Upper lobe of right lung (tissue), 1 donor: ENCODE measurements around the gene SSB. TPM values are rescaled to one million over a fixed set of nuclear protein-coding genes. Genes with fewer than 3 reads are reported as not detected.
"Not testable (repeated sequence)": the region's sequence is repeated elsewhere in the genome, so short reads cannot be mapped to it uniquely, and the experiment has no call there.

ENCODE experiments used
- ATAC-seq: fragments of 200-7000 bp; cut with Tn5 transposase; one replicate; pipeline ENCODE4 v1.9.1; 2020; ENCODE audit warnings: mild to moderate bottlenecking, moderate library complexity
- DNase-seq: peaks from one replicate; pipeline ENCODE4 v3.0.0-alpha.2; 2020
- H3K27ac ChIP-seq: fragments of 200-600 bp; one replicate; pipeline ENCODE4 v1.8.0; 2022
- H3K27me3 ChIP-seq: fragments of 200-600 bp; one replicate; pipeline ENCODE4 v1.8.0; 2022; ENCODE audit warnings: mild to moderate bottlenecking
- H3K36me3 ChIP-seq: fragments of 200-600 bp; one replicate; pipeline ENCODE4 v1.8.0; 2022
- H3K4me1 ChIP-seq: fragments of 200-600 bp; one replicate; pipeline ENCODE4 v1.8.0; 2022
- H3K4me3 ChIP-seq: fragments of 200-600 bp; one replicate; pipeline ENCODE4 v1.8.0; 2022; ENCODE audit warnings: mild to moderate bottlenecking
- H3K9me3 ChIP-seq: fragments of 200-600 bp; one replicate; pipeline ENCODE4 v1.8.0; 2022
- CTCF ChIP-seq: fragments of 200-600 bp; IDR thresholded peaks from one replicate; pipeline ENCODE4 v1.8.0; 2022; ENCODE audit warnings: antibody characterized with exemption
- intact Hi-C: fragments of 100-400 bp; cut with DNase I; formaldehyde crosslinking; loops from one replicate; pipeline ENCODE4 v1.11.0; 2022
- total RNA-seq: library from RNA; stranded (reverse); fragmentation: NEBNext Ultra II Directional; extraction: Animal tissue kit (Norgen Biotek cat#: 25700); gene quantifications from one replicate; pipeline ENCODE4 v1.2.1, GENCODE V29; 2021
- donor health status: DM: no; HTN: yes; CAD: no; lungs with severe emphysema.

SSB gene
- total RNA-seq, 1 donor from 2014 or later: 70.7 TPM

GRCh38 chr2:169757778-169758177, 40.9 kb upstream of the SSB start:
- Histone ChIP-seq H3K4me1 (no peaks in the 10 kb centered on the region), H3K4me3 (no peak overlapping the region), H3K27me3 (no peaks in the 10 kb centered on the region), H3K27ac (no peak overlapping the region), H3K9me3 (no peaks in the 10 kb centered on the region), H3K36me3 (no peaks in the 10 kb centered on the region)
- DNase-seq (no peak), ATAC-seq (no peak)
- intact Hi-C loops: no loop called here
- no peak for TF ChIP-seq CTCF

GRCh38 chr2:169759987-169760386, 38.7 kb upstream of the SSB start:
- no peaks in the 10 kb centered on the region for H3K27me3 ChIP-seq

GRCh38 chr2:169760798-169761197, 37.9 kb upstream of the SSB start:
- H3K9me3 ChIP-seq, intact Hi-C loops, H3K4me1 ChIP-seq, DNase-seq, H3K27me3 ChIP-seq, H3K4me3 ChIP-seq, H3K36me3 ChIP-seq, ATAC-seq, H3K27ac ChIP-seq: not testable (repeated sequence)

More at GRCh38 chr2:169759987-169760386, 38.7 kb upstream of the SSB start:
- H3K36me3 ChIP-seq: no peaks in the 10 kb centered on the region
- no peaks in the 10 kb centered on the region for H3K4me1 ChIP-seq
- no peak for DNase-seq
- no peaks in the 10 kb centered on the region for H3K9me3 ChIP-seq
- intact Hi-C loops: no loop called here
- no peak for ATAC-seq
- H3K4me3 ChIP-seq: no peak overlapping the region
- TF ChIP-seq CTCF: no peak
- H3K27ac ChIP-seq: no peak overlapping the region

GRCh38 chr2:169761251-169761969, 37.3 kb upstream of the SSB start:
- no peak overlapping the region for H3K4me3 ChIP-seq
- H3K27me3 ChIP-seq: no peaks in the 10 kb centered on the region
- no peaks in the 10 kb centered on the region for H3K9me3 ChIP-seq
- TF ChIP-seq CTCF: no peak
- H3K4me1 ChIP-seq: no peaks in the 10 kb centered on the region
- peak; percentile 70 for ATAC-seq
- no peaks in the 10 kb centered on the region for H3K36me3 ChIP-seq
- DNase-seq: no peak
- no peak overlapping the region for H3K27ac ChIP-seq
- intact Hi-C loops: no loop called here

- no peak for ATAC-seq
- no peak overlapping the region for H3K27ac ChIP-seq
These were observed 36.7 kb upstream of the SSB start for GRCh38 chr2:169761970-169762292.

GRCh38 chr2:169765523-169765922, 33.1 kb upstream of the SSB start:
- intact Hi-C loops: no loop called here
- Histone ChIP-seq H3K36me3 (no peaks in the 10 kb centered on the region), H3K4me3 (no peak overlapping the region), H3K27me3 (peaks cover 14% of the 10 kb centered on the region), H3K9me3 (no peaks in the 10 kb centered on the region), H3K4me1 (peaks cover 7% of the 10 kb centered on the region), H3K27ac (no peak overlapping the region)
- DNase-seq (no peak), ATAC-seq (no peak)
- no peak for TF ChIP-seq CTCF

More at GRCh38 chr2:169761970-169762292, 36.7 kb upstream of the SSB start:
- intact Hi-C loops: no loop called here
- Histone ChIP-seq H3K9me3 (no peaks in the 10 kb centered on the region), H3K36me3 (no peaks in the 10 kb centered on the region), H3K4me1 (no peaks in the 10 kb centered on the region), H3K4me3 (no peak overlapping the region), H3K27me3 (no peaks in the 10 kb centered on the region)
- no peak for TF ChIP-seq CTCF
- DNase-seq: no peak
